ENCODE results near the gene TEDC2.
A peak's percentile ranks its signal among the peaks of the same experiment; 100 is the strongest.
"Not testable (repeated sequence)": the region's sequence is repeated elsewhere in the genome, so short reads cannot be mapped to it uniquely, and the experiment has no call there.

TEDC2 gene

GRCh38 chr16:2475413-2476344 is 15.8 kb downstream of the TEDC2 start:
- DNase-seq (ENCODE audit: low spot score): peak; percentile 73
- TF ChIP-seq CTCF (IDR thresholded peaks at IDR 0.05; ENCODE audit: extremely low read depth, missing control alignments): no peak

GRCh38 chr16:2476345-2476720 is 16.4 kb downstream of the TEDC2 start:
- DNase-seq (ENCODE audit: low spot score): no peak
- no peak for TF ChIP-seq CTCF (IDR thresholded peaks at IDR 0.05; ENCODE audit: extremely low read depth, missing control alignments)

- DNase-seq (ENCODE audit: low spot score): no peak
- TF ChIP-seq CTCF (IDR thresholded peaks at IDR 0.05; ENCODE audit: extremely low read depth, missing control alignments): no peak
Measured at GRCh38 chr16:2476741-2477140, 16.8 kb downstream of the TEDC2 start.

- TF ChIP-seq CTCF (IDR thresholded peaks at IDR 0.05; ENCODE audit: extremely low read depth, missing control alignments): no peak
Measured at GRCh38 chr16:2477327-2477726, 17.4 kb downstream of the TEDC2 start.

GRCh38 chr16:2478279-2478678 is 18.4 kb downstream of the TEDC2 start:
- no peak for TF ChIP-seq CTCF (IDR thresholded peaks at IDR 0.05; ENCODE audit: extremely low read depth, missing control alignments)
- no peak for DNase-seq (ENCODE audit: low spot score)

More at GRCh38 chr16:2477327-2477726, 17.4 kb downstream of the TEDC2 start:
- DNase-seq (ENCODE audit: low spot score): no peak

- DNase-seq (ENCODE audit: low spot score): not testable (repeated sequence)
Measured at GRCh38 chr16:2479996-2480395, 20.1 kb downstream of the TEDC2 start.

- no peak for TF ChIP-seq CTCF (IDR thresholded peaks at IDR 0.05; ENCODE audit: extremely low read depth, missing control alignments)
- DNase-seq (ENCODE audit: low spot score): no peak
Measured at GRCh38 chr16:2480948-2481347, 21.0 kb downstream of the TEDC2 start.

GRCh38 chr16:2481676-2482075 is 21.8 kb downstream of the TEDC2 start:
- DNase-seq (ENCODE audit: low spot score): no peak
- no peak for TF ChIP-seq CTCF (IDR thresholded peaks at IDR 0.05; ENCODE audit: extremely low read depth, missing control alignments)
